Ovary (tissue), 9 donors: ENCODE results near the gene TTC3. TPM values are rescaled to one million over a fixed set of nuclear protein-coding genes. Genes with fewer than 3 reads are reported as not detected.

Experiments used
- DNase-seq, 5 donors: peaks; one replicate each; pipeline ENCODE4 v3.0.0-alpha.2; 2019 to 2020
- H3K27ac ChIP-seq, 2 donors: fragments of 200-600 bp; one replicate each; pipeline versions ENCODE4 v1.5.1 to v1.8.0; 2019 to 2022
- H3K27me3 ChIP-seq: fragments of 200-600 bp; one replicate; pipeline ENCODE4 v1.8.0; 2022
- H3K36me3 ChIP-seq: fragments of 200-600 bp; sonication (generic); one replicate; pipeline ENCODE4 v1.5.1; 2019
- H3K4me1 ChIP-seq: one replicate; pipeline ENCODE4 v1.8.1; 2013; ENCODE audit warnings: mild to moderate bottlenecking, moderate library complexity; ENCODE audit not compliant: insufficient read depth
- H3K4me3 ChIP-seq: fragments of 200-600 bp; sonication (generic); one replicate; pipeline ENCODE4 v1.5.1; 2017
- H3K9me3 ChIP-seq, 2 donors: fragments of 200-600 bp in 1 of 2; sonication (generic) in 1 of 2; one replicate each; pipeline versions ENCODE4 v1.5.1 to v1.8.1; 2013 to 2019; ENCODE audit warnings: mild to moderate bottlenecking in 1 of 2, moderate library complexity in 1 of 2
- EP300 ChIP-seq: sonication (generic); formaldehyde crosslinking; IDR thresholded peaks from one replicate; pipeline ENCODE4 v1.6.1; 2017; ENCODE audit warnings: antibody characterized with exemption
- POLR2A ChIP-seq: fragments of 450-650 bp; IDR thresholded peaks from one replicate; pipeline ENCODE4 v1.6.1; 2017; ENCODE audit warnings: antibody characterized with exemption, mild to moderate bottlenecking, moderate library complexity
- WGBS, 3 donors: extraction: QIAGEN DNeasy Blood & Tissue Kit in 1 of 3; methylation state at CpG; one replicate each; pipeline versions ENCODE4 v1.1.5 to v1.1.7; 2013 to 2017; 5-methylcytosine and 5-hydroxymethylcytosine counted together
- intact Hi-C, 4 donors: fragments of 100-400 bp; cut with DNase I; formaldehyde crosslinking; loops; one replicate each; pipeline versions ENCODE4 v1.11.0 to v1.15.1; 2022 to 2023
- polyA plus RNA-seq, 2 donors: library from polyadenylated mRNA; stranded (reverse); fragments of 200-250 nt in 1 of 2; fragments of 350-450 nt in 1 of 2; fragmentation: Illumina TruSeq in 1 of 2; extraction: RNeasy Lipid Tissue Mini Kit (QIAGEN cat#74804) in 1 of 2; gene quantifications; one replicate each; pipeline ENCODE4 v1.2.3, GENCODE V29; 2013 to 2014
- total RNA-seq, 7 donors: library from RNA; depleted of rRNA in 2 of 7; stranded (reverse); fragments of >200 nt in 2 of 7; fragmentation: NEBNext Ultra II Directional in 3 of 7; extraction: Animal tissue kit (Norgen Biotek cat#: 25700) in 3 of 7; gene quantifications; one replicate each; pipeline versions ENCODE4 v1.1.0 to v1.2.4, GENCODE V29; 2016 to 2023
- TF ChIP-seq, protein P1 (sequence below), 3 donors: fragments of 450-650 bp in 2 of 3; fragments of 200-600 bp in 1 of 3; IDR thresholded peaks; one replicate each; pipeline versions ENCODE4 v1.5.1 to v1.8.0; 2016 to 2022; ENCODE audit warnings: antibody characterized with exemption in 3 of 3, mild to moderate bottlenecking in 1 of 3
- donor health status: DM: no; HTN: no; CAD: no; lungs with moderate emphysema.
- donor health status: DM: no; HTN: no; CAD: no.
- donor health status: Bipolar disorder and iron deficiency.
- donor health status: DM: yes; HTN: yes; CAD: no.
- donor health status: DM: no; HTN: no; CAD: no.
- donor health status: DM: yes; HTN: yes; CAD: no.

TTC3 gene
- total and polyA plus RNA-seq, 9 donors = 58.2 to 192 (median 155) TPM

- Histone ChIP-seq H3K27ac (no peak overlapping the region), H3K27me3 (no peaks in the 10 kb centered on the region), H3K9me3 (no peaks in the 10 kb centered on the region), H3K4me1 (no peaks in the 10 kb centered on the region), H3K4me3 (no peak overlapping the region), H3K36me3 (no peaks in the 10 kb centered on the region)
- 89 to 94% (median 91%) methylated on average over 7 of the region's 7 CpGs for WGBS, 3 donors
- no peak for DNase-seq
- TF ChIP-seq POLR2A = no peak
- TF ChIP-seq, protein P1, sequence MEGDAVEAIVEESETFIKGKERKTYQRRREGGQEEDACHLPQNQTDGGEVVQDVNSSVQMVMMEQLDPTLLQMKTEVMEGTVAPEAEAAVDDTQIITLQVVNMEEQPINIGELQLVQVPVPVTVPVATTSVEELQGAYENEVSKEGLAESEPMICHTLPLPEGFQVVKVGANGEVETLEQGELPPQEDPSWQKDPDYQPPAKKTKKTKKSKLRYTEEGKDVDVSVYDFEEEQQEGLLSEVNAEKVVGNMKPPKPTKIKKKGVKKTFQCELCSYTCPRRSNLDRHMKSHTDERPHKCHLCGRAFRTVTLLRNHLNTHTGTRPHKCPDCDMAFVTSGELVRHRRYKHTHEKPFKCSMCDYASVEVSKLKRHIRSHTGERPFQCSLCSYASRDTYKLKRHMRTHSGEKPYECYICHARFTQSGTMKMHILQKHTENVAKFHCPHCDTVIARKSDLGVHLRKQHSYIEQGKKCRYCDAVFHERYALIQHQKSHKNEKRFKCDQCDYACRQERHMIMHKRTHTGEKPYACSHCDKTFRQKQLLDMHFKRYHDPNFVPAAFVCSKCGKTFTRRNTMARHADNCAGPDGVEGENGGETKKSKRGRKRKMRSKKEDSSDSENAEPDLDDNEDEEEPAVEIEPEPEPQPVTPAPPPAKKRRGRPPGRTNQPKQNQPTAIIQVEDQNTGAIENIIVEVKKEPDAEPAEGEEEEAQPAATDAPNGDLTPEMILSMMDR (IDR thresholded peaks at IDR 0.05) = no peak
- TF ChIP-seq EP300 = no peak
- intact Hi-C loops = no loop called here
Observed at GRCh38 chr21:37206496-37206895, 133.4 kb downstream of the TTC3 start.

DNA sequence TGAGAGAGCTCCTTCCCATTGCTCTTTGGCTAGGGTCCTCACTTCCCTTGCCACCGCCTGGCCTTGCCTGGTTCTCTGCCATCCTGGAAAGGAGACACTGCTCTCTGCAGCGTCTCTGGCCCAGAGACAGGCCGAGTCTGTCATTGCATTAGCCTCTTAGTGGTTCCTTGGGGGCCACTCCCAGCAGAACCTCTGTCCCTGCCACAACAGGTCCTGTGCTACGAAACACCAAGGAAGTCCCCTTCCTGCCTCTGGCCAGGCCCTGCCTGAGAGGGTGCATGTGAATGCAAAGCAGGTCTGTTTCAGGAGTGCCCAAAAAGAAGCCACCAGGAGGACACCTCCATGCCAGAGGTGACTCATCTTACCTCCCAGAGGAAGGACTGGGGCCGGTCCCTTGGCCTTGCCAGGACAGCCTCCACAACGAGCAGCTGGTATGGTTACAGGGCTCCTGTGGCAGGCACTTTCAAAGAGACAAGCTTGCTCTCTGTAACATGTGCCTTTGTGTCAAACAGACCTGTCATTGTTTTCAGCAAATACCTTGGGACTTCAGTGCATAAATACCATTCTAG lies 134.5 kb downstream of the TTC3 start:
- H3K4me1 ChIP-seq = no peaks in the 10 kb centered on the region
- H3K27ac ChIP-seq = no peak overlapping the region
- intact Hi-C loops = no loop called here
- no peaks in the 10 kb centered on the region for H3K27me3 ChIP-seq
- TF ChIP-seq, protein P1 (IDR thresholded peaks at IDR 0.05) = no peak
- TF ChIP-seq EP300 = no peak
- H3K36me3 ChIP-seq = no peaks in the 10 kb centered on the region
- WGBS, 3 donors = 52 to 58% (median 53%) methylated on average over 6 of the region's 6 CpGs
- H3K9me3 ChIP-seq = no peaks in the 10 kb centered on the region
- DNase-seq = no peak
- no peak overlapping the region for H3K4me3 ChIP-seq

DNA sequence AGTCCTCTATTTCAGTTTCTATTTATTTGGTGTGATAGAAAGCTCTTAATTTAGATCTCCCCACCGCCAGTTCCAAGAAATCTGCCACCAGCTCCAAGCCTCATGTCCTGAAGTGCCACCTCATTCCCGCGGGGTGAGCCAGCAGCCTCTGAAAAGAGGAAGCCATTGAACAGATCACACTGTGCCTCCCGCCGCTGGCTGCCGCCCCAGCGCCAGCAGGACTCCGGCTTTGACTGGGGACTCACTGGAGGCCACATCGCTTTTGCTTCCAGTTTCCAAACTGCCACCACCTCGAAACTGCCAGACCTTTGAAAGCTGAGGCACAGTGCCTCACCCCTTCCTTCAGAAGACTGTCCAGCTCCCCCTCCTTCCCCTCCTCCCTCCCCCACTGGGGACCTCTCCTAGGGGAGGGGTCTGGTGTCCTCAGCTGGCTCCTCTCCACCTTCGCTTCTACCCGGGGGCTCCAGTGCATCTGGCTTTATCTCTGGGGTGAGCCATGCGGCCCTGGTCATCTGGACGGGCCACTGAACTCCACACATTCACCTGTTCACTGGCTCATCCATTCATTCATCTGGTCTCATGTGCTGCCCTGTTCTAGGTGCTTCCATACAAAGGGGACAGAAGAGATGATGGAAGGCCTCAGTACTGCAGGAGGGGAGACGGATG lies 135.1 kb downstream of the TTC3 start:
- intact Hi-C loops = no loop called here
- H3K4me3 ChIP-seq = no peak overlapping the region
- no peaks in the 10 kb centered on the region for H3K4me1 ChIP-seq
- no peaks in the 10 kb centered on the region for H3K9me3 ChIP-seq
- H3K27ac ChIP-seq = no peak overlapping the region
- no peak for TF ChIP-seq EP300
- TF ChIP-seq, protein P1 (IDR thresholded peaks at IDR 0.05) = no peak
- TF ChIP-seq POLR2A = no peak
- DNase-seq = no peak
- no peaks in the 10 kb centered on the region for H3K36me3 ChIP-seq
- H3K27me3 ChIP-seq = no peaks in the 10 kb centered on the region
- 41 to 61% (median 61%) methylated on average over 15 of the region's 15 CpGs for WGBS, 3 donors

GRCh38 chr21:37208741-37209225 lies 135.7 kb downstream of the TTC3 start:
- WGBS, 3 donors = 73 to 87% (median 80%) methylated on average over 15 of the region's 15 CpGs
- no peak for DNase-seq
- no peaks in the 10 kb centered on the region for H3K27me3 ChIP-seq
- no peak overlapping the region for H3K27ac ChIP-seq
- H3K4me3 ChIP-seq = no peak overlapping the region
- no peaks in the 10 kb centered on the region for H3K36me3 ChIP-seq
- intact Hi-C loops = no loop called here
- TF ChIP-seq EP300 (no peak), POLR2A (no peak)
- TF ChIP-seq, protein P1 (IDR thresholded peaks at IDR 0.05) = no peak
- H3K9me3 ChIP-seq = no peaks in the 10 kb centered on the region
- no peaks in the 10 kb centered on the region for H3K4me1 ChIP-seq
